Measurements from ENCODE around the gene INPP5F.

- TF ChIP-seq EZH2 (IDR thresholded peaks at IDR 0.05; ENCODE audit: low read depth, unreplicated experiment): no peak
- no peak for TF ChIP-seq CTCF (conservative IDR thresholded peaks at IDR 0.05; ENCODE audit: low read depth in 2 of 2)
These were observed 126.4 kb downstream of the INPP5F start for GRCh38 chr10:119852277-119852676.
